ENCODE results near the gene NDUFC2. TPM values are rescaled to one million over a fixed set of nuclear protein-coding genes. Genes with fewer than 3 reads are reported as not detected.
"Not testable (repeated sequence)": the region's sequence is repeated elsewhere in the genome, so short reads cannot be mapped to it uniquely, and the experiment has no call there.

NDUFC2 gene
- polyA plus RNA-seq, 6 donors from 2014 or later: 138 to 164 (median 149) TPM

- DNase-seq: no peak
- Mint-ChIP-seq H3K4me1 (peaks cover 27 to 40% (median 37%) of the 10 kb centered on the region in 3 donors), H3K9me3 (no peaks in the 10 kb centered on the region), H3K27me3 (no peaks in the 10 kb centered on the region), H3K36me3 (peaks cover 12 to 13% of the 10 kb centered on the region in 2 donors), H3K27ac (peak overlapping the region in 1 of 6 donors; percentile 25), H3K4me3 (no peak overlapping the region)
- no peak for ATAC-seq (ENCODE audit: low read depth in 2 of 2)
Measured at GRCh38 chr11:78072455-78072854, 7.2 kb downstream of the NDUFC2 start.

- H3K27ac Mint-ChIP-seq: peak overlapping the region in 1 of 6 donors; percentile 1
- no peaks in the 10 kb centered on the region for H3K9me3 Mint-ChIP-seq
- DNase-seq (no peak), ATAC-seq (ENCODE audit: low read depth in 2 of 2) (no peak)
- H3K4me3 Mint-ChIP-seq: no peak overlapping the region
- peaks cover 24 to 37% (median 31%) of the 10 kb centered on the region in 3 donors for H3K4me1 Mint-ChIP-seq
- H3K27me3 Mint-ChIP-seq: no peaks in the 10 kb centered on the region
- peaks cover 15 to 16% of the 10 kb centered on the region in 2 donors for H3K36me3 Mint-ChIP-seq
Measured at GRCh38 chr11:78071717-78072116, 7.9 kb downstream of the NDUFC2 start.

- Mint-ChIP-seq H3K9me3 (no peaks in the 10 kb centered on the region), H3K4me3 (no peak overlapping the region), H3K27me3 (no peaks in the 10 kb centered on the region), H3K36me3 (peaks cover 15 to 16% of the 10 kb centered on the region in 2 donors), H3K4me1 (peaks cover 17 to 26% (median 21%) of the 10 kb centered on the region in 3 donors), H3K27ac (no peak overlapping the region)
- ATAC-seq (ENCODE audit: low read depth in 2 of 2): no peak
- DNase-seq: no peak
Measured at GRCh38 chr11:78070621-78071020, 9.0 kb downstream of the NDUFC2 start.

DNA sequence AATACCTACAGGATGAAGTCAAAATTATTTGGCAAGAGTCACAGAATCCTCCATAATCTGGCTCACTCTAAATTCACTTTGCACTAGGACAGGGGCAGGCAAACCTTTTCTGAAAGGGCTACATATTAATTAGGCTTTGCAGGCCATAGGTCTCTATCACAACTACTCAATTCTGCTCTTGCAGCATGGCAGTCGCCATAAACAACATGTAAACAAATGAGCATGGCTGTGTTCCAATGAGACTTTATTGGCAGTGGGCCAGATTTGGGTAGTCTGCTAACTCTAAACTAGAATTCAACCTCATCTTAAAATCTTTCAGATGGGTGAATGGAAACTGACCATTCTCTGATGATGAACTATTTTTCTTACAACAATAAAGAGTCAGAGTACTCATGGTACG, 10.2 kb downstream of the NDUFC2 start:
- DNase-seq: no peak
- Mint-ChIP-seq H3K27ac (peak overlapping the region in 1 of 6 donors; percentile 8), H3K4me1 (peaks cover 12 to 17% (median 13%) of the 10 kb centered on the region in 3 donors), H3K4me3 (no peak overlapping the region), H3K36me3 (peaks cover 15 to 16% of the 10 kb centered on the region in 2 donors), H3K9me3 (no peaks in the 10 kb centered on the region), H3K27me3 (no peaks in the 10 kb centered on the region)
- no peak for ATAC-seq (ENCODE audit: low read depth in 2 of 2)

DNA sequence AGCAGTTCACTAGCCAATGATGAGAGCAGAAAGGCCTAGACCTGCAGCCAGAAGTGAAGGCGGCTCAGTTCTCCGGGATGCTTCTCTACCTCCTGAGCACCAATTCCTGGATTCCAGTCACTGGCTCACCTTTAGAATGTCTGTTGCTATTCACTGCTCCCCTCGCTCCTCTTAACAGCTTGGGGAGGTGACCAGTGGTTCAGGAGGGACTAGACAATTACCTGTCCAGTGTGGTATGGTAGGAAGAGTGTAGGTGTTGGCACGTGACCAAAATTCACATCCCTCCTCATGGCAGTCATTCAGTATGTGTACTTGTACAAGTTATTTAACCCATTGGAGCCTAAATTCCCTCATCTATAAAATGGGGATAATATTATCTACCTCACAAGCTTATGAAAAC, 12.0 kb downstream of the NDUFC2 start:
- no peak for ATAC-seq (ENCODE audit: low read depth in 2 of 2)
- peaks cover 15 to 16% of the 10 kb centered on the region in 2 donors for H3K36me3 Mint-ChIP-seq
- H3K27ac Mint-ChIP-seq: peak overlapping the region in 1 of 6 donors; percentile 69
- no peak overlapping the region for H3K4me3 Mint-ChIP-seq
- no peak for DNase-seq
- no peaks in the 10 kb centered on the region for H3K27me3 Mint-ChIP-seq
- H3K4me1 Mint-ChIP-seq: peaks cover 5 to 8% (median 6%) of the 10 kb centered on the region in 3 donors
- H3K9me3 Mint-ChIP-seq: no peaks in the 10 kb centered on the region

DNA sequence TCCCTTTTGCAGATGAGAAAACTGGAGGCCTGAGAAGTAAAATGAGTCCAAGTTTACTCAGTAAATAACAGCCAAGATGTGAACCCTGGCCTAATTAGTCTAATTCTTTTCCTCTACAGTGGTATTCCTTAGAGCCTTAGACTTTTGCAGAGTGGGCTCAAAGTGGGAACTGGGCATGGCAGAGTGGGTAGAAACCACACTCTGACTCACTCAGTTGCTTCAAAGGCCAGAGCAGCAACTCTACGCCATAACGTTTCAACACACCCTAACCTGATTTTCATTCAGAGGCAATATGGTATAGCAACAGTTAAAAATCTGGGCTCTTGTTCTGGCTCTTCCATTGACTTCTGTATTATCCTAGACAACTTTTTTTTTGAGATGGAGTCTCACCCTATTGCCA, 13.2 kb downstream of the NDUFC2 start:
- no peak for DNase-seq
- no peaks in the 10 kb centered on the region for H3K27me3 Mint-ChIP-seq

GRCh38 chr11:78065203-78065602, 14.5 kb downstream of the NDUFC2 start:
- no peaks in the 10 kb centered on the region for H3K9me3 Mint-ChIP-seq
- peaks cover 8 to 11% of the 10 kb centered on the region in 2 donors for H3K36me3 Mint-ChIP-seq
- DNase-seq (no peak), ATAC-seq (ENCODE audit: low read depth in 2 of 2) (no peak)
- H3K4me1 Mint-ChIP-seq: peaks cover 0 to 3% (median 0%) of the 10 kb centered on the region in 3 donors
- H3K27ac Mint-ChIP-seq: peak overlapping the region in 1 of 6 donors; percentile 34
- no peak overlapping the region for H3K4me3 Mint-ChIP-seq
- no peaks in the 10 kb centered on the region for H3K27me3 Mint-ChIP-seq

More for the DNA sequence above, 13.2 kb downstream of the NDUFC2 start:
- H3K4me3 Mint-ChIP-seq: no peak overlapping the region
- H3K27ac Mint-ChIP-seq: no peak overlapping the region
- peaks cover 0 to 3% (median 0%) of the 10 kb centered on the region in 3 donors for H3K4me1 Mint-ChIP-seq
- no peaks in the 10 kb centered on the region for H3K9me3 Mint-ChIP-seq
- ATAC-seq (ENCODE audit: low read depth in 2 of 2): no peak
- peaks cover 11% of the 10 kb centered on the region in 2 donors for H3K36me3 Mint-ChIP-seq

DNA sequence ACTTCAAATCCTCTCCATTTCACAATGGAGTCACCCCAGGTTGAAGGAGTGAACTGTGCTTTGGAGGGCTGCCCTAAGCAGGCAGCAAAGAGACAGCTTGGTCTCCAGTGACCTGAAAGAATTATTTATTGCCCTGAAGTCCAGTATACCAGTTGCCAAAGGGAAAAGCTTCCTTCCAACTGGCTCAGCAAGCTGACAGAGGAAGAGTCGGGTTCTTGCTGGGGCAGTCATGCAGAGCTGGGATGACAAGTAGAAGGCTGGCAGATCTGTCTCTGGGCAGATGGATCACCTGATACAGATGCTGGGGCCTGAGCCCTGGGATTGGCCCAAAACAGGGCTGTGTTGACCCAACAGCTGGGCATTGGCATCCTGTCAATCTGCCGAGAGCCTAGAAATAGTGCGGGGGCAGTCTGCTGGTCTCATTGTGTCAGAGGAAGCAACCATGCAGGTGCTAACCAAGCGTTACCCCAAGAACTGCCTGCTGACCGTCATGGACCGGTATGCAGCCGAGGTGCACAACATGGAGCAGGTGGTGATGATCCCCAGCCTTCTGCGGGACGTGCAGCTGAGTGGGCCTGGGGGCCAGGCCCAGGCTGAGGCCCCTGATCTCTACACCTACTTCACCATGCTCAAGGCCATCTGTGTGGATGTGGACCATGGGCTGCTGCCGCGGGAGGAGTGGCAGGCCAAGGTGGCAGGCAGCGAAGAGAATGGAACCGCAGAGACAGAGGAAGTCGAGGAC, 16.1 kb downstream of the NDUFC2 start, which contains the start of gene THRSP:
Gene THRSP (plus strand): TSS at position 422 of the 742 bp plus-strand sequence. CDS start 21 bp downstream, at position 443.
- Mint-ChIP-seq H3K4me1 (peaks cover 0 to 3% (median 0%) of the 10 kb centered on the region in 3 donors), H3K36me3 (peaks cover 8 to 11% of the 10 kb centered on the region in 2 donors), H3K9me3 (no peaks in the 10 kb centered on the region), H3K27ac (peak within 1 kb of the TSS in 2 of 6 donors; percentile 57 to 64), H3K4me3 (no peak within 1 kb of the TSS), H3K27me3 (no peaks in the 10 kb centered on the region)
- DNase-seq: no peak
- no peak for ATAC-seq (ENCODE audit: low read depth in 2 of 2)

DNA sequence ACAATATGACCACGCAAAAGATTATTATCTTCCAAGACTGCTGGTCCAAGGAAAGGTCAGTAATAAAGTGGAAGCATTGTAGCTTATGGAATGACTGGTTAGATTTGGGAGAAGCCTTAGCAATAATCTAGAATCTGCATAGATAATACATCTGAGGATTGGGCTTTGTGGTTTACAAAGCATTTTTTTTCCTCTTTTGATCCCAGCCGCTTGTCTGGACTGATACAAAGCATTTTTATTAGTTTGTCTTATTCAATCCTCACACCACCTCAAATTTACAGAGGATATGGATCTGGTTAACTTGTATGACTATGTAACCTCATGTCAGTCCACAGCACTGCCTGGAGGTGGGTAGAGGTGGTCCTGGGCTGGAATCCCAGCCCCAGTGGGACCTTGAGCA, 17.0 kb downstream of the NDUFC2 start:
- no peaks in the 10 kb centered on the region for H3K9me3 Mint-ChIP-seq
- DNase-seq (no peak), ATAC-seq (ENCODE audit: low read depth in 2 of 2) (no peak)
- peaks cover 0 to 2% (median 0%) of the 10 kb centered on the region in 3 donors for H3K4me1 Mint-ChIP-seq
- H3K27ac Mint-ChIP-seq: no peak overlapping the region
- no peak overlapping the region for H3K4me3 Mint-ChIP-seq
- no peaks in the 10 kb centered on the region for H3K27me3 Mint-ChIP-seq
- peaks cover 4 to 5% of the 10 kb centered on the region in 2 donors for H3K36me3 Mint-ChIP-seq

- Mint-ChIP-seq H3K4me1 (no peaks in the 10 kb centered on the region), H3K9me3 (no peaks in the 10 kb centered on the region), H3K36me3 (no peaks in the 10 kb centered on the region), H3K27ac (no peak overlapping the region), H3K27me3 (no peaks in the 10 kb centered on the region), H3K4me3 (no peak overlapping the region)
- no peak for ATAC-seq (ENCODE audit: low read depth in 2 of 2)
- DNase-seq: no peak
Measured at GRCh38 chr11:78061921-78062311, 17.7 kb downstream of the NDUFC2 start.

- Mint-ChIP-seq H3K27me3 (no peaks in the 10 kb centered on the region), H3K36me3 (no peaks in the 10 kb centered on the region), H3K9me3 (no peaks in the 10 kb centered on the region), H3K4me1 (no peaks in the 10 kb centered on the region), H3K27ac (peak overlapping the region in 2 of 6 donors; percentile 12 to 35), H3K4me3 (no peak overlapping the region)
- DNase-seq: no peak
- ATAC-seq (ENCODE audit: low read depth in 2 of 2): no peak
Measured at GRCh38 chr11:78061088-78061920, 18.4 kb downstream of the NDUFC2 start.

GRCh38 chr11:78060533-78060932, 19.1 kb downstream of the NDUFC2 start:
- DNase-seq (no peak), ATAC-seq (ENCODE audit: low read depth in 2 of 2) (no peak)
- no peaks in the 10 kb centered on the region for H3K4me1 Mint-ChIP-seq
- H3K9me3 Mint-ChIP-seq: no peaks in the 10 kb centered on the region
- H3K27me3 Mint-ChIP-seq: no peaks in the 10 kb centered on the region
- H3K36me3 Mint-ChIP-seq: no peaks in the 10 kb centered on the region
- H3K4me3 Mint-ChIP-seq: no peak overlapping the region
- H3K27ac Mint-ChIP-seq: peak overlapping the region in 1 of 6 donors; percentile 12

DNA sequence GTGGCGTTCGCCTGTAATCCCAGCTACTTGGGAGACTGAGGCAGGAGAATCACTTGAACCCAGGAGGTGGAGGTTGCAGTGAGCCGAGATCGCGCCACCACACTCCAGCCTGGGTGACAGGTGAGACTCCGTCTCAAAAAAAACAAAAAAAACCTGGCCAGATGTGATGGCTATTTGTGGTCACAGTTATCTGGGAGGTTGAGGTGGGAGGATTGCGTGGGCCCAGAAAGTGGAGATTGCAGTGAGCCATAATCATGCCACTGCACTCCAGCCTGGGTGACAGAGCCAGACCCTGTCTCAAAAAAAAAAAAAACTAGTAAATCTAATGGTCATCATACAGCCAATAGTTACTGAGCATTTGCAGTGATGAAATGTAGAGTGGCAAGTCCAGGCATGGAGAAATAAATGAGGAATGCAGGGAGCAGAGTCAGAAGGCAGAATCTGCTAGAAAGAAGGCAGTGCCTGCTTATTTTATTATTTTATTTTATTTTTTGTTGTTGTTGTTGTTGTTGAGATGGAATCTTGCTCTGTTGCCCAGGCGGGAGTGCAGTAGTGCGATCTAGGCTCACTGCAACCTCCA, 19.8 kb downstream of the NDUFC2 start:
- H3K27me3 Mint-ChIP-seq; ATAC-seq (ENCODE audit: low read depth in 2 of 2); DNase-seq; H3K36me3 Mint-ChIP-seq; H3K4me1 Mint-ChIP-seq; H3K9me3 Mint-ChIP-seq; H3K27ac Mint-ChIP-seq: not testable (repeated sequence)
- H3K4me3 Mint-ChIP-seq: peak overlapping the region in 1 of 8 donors; percentile 61

All from naive B cell (primary cell).